Natural killer cell (primary cell): ENCODE results near the gene EEFSEC. TPM values are rescaled to one million over a fixed set of nuclear protein-coding genes. Genes with fewer than 3 reads are reported as not detected.

ENCODE experiments used
- ATAC-seq, 3 donors: fragments of 150-1000 bp in 2 of 3; fragments of 200-7000 bp in 1 of 3; cut with Tn5 transposase; 1 replicate in 1 of 3; 2 replicates in 2 of 3; pipeline ENCODE4 v1.10.0; 2021; ENCODE audit warnings: mild to moderate bottlenecking in 2 of 3, moderate library complexity in 2 of 3
- DNase-seq, 2 donors: peaks; one replicate each; pipeline versions ENCODE4 v3.0.0 to v3.0.0-alpha.2; 2013 to 2021; ENCODE audit warnings: mixed read lengths in 1 of 2
- H3K27ac ChIP-seq: one replicate; pipeline ENCODE4 v1.5.1; 2013; ENCODE audit warnings: mild to moderate bottlenecking, low read length
- H3K27me3 ChIP-seq: one replicate; pipeline ENCODE4 v1.6.1; 2013; ENCODE audit warnings: low read length; ENCODE audit not compliant: control insufficient read depth, insufficient read depth
- H3K36me3 ChIP-seq: one replicate; pipeline ENCODE4 v1.6.1; 2013; ENCODE audit warnings: low read length; ENCODE audit not compliant: control insufficient read depth, insufficient read depth
- H3K4me1 ChIP-seq: one replicate; pipeline ENCODE4 v1.6.1; 2013; ENCODE audit warnings: low read length; ENCODE audit not compliant: control insufficient read depth, insufficient read depth
- H3K4me3 ChIP-seq: one replicate; pipeline ENCODE4 v1.5.1; 2013; ENCODE audit warnings: low read length
- H3K9me3 ChIP-seq: one replicate; pipeline ENCODE4 v1.6.1; 2013; ENCODE audit warnings: low read length; ENCODE audit not compliant: control insufficient read depth, insufficient read depth
- H3K27ac Mint-ChIP-seq, 2 donors: one replicate each; pipeline ENCODE4 v1.8.0; 2022; ENCODE audit warnings: mild to moderate bottlenecking in 2 of 2, mixed read lengths in 2 of 2, moderate library complexity in 1 of 2
- H3K27me3 Mint-ChIP-seq, 2 donors: one replicate each; pipeline ENCODE4 v1.8.0; 2022; ENCODE audit warnings: low read depth in 2 of 2, mixed read lengths in 2 of 2
- H3K36me3 Mint-ChIP-seq: one replicate; pipeline ENCODE4 v1.8.0; 2022; ENCODE audit warnings: mixed read lengths
- H3K4me1 Mint-ChIP-seq, 2 donors: one replicate each; pipeline ENCODE4 v1.8.0; 2022; ENCODE audit warnings: mixed read lengths in 2 of 2
- H3K4me3 Mint-ChIP-seq: one replicate; pipeline ENCODE4 v1.8.0; 2022; ENCODE audit warnings: mild to moderate bottlenecking, moderate library complexity, mixed read lengths
- H3K9me3 Mint-ChIP-seq, 2 donors: one replicate each; pipeline ENCODE4 v1.8.0; 2022; ENCODE audit warnings: mixed read lengths in 2 of 2
- WGBS: methylation state at CpG from one replicate; pipeline ENCODE4 v1.1.7; 2013; ENCODE audit warnings: missing lambda C conversion rate; ENCODE audit not compliant: insufficient coverage; 5-methylcytosine and 5-hydroxymethylcytosine counted together
- intact Hi-C: fragments of 100-400 bp; cut with micrococcal nuclease; formaldehyde crosslinking; loops from one replicate; pipeline ENCODE4 v1.14.2; 2022
- total RNA-seq, 4 donors: library from RNA; stranded (reverse); fragments of 120-200 nt in 1 of 4; gene quantifications; one replicate each; pipeline versions ENCODE4 v1.2.3 to v1.2.4, GENCODE V29; 2013 to 2022
- TF ChIP-seq, protein P1 (sequence below): fragments of 200-600 bp; IDR thresholded peaks from one replicate; pipeline ENCODE4 v1.8.0; 2022; ENCODE audit warnings: antibody characterized with exemption

The EEFSEC gene
- total RNA-seq, 3 donors from 2014 or later (not counting 1 experiment from before 2014, with no cell fraction given) = 16.7 to 18.9 (median 17.6) TPM

DNA sequence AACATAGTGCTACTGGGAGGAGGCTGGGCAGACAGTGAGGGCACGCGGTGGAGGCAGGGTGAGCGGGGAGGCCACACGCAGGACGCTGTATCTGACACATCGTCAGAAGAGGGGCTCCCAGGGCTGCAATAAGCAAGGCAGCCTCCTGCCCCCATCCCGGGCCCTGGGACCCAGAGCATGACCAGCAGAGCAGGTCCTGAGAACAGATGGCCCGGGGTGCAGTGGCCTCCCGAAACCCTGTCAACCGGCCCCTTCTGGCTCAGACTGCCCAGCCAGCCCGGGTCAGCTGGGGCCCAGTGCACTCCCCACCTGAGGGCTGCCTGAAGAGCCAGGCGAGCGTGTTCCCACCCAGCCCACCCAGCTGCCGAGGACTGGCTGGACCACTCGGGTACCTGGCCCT lies 276.0 kb downstream of the EEFSEC start:
- Histone ChIP-seq H3K4me1 (peaks cover 9% of the 10 kb centered on the region), H3K36me3 (no peaks in the 10 kb centered on the region), H3K27ac (no peak overlapping the region), H3K9me3 (no peaks in the 10 kb centered on the region), H3K27me3 (peaks cover 3% of the 10 kb centered on the region), H3K4me3 (no peak overlapping the region)
- H3K4me3 Mint-ChIP-seq = no peak overlapping the region
- peaks cover 0 to 9% of the 10 kb centered on the region in 2 donors for H3K4me1 Mint-ChIP-seq
- TF ChIP-seq, protein P1, sequence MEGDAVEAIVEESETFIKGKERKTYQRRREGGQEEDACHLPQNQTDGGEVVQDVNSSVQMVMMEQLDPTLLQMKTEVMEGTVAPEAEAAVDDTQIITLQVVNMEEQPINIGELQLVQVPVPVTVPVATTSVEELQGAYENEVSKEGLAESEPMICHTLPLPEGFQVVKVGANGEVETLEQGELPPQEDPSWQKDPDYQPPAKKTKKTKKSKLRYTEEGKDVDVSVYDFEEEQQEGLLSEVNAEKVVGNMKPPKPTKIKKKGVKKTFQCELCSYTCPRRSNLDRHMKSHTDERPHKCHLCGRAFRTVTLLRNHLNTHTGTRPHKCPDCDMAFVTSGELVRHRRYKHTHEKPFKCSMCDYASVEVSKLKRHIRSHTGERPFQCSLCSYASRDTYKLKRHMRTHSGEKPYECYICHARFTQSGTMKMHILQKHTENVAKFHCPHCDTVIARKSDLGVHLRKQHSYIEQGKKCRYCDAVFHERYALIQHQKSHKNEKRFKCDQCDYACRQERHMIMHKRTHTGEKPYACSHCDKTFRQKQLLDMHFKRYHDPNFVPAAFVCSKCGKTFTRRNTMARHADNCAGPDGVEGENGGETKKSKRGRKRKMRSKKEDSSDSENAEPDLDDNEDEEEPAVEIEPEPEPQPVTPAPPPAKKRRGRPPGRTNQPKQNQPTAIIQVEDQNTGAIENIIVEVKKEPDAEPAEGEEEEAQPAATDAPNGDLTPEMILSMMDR = no peak
- peaks cover 28 to 35% of the 10 kb centered on the region in 2 donors for H3K27me3 Mint-ChIP-seq
- ATAC-seq = no peak
- no peak for DNase-seq
- intact Hi-C loops = no loop called here
- H3K27ac Mint-ChIP-seq = no peak overlapping the region
- no peaks in the 10 kb centered on the region for H3K9me3 Mint-ChIP-seq
- no peaks in the 10 kb centered on the region for H3K36me3 Mint-ChIP-seq
- WGBS = 90% methylated on average over 15 of the region's 15 CpGs

DNA sequence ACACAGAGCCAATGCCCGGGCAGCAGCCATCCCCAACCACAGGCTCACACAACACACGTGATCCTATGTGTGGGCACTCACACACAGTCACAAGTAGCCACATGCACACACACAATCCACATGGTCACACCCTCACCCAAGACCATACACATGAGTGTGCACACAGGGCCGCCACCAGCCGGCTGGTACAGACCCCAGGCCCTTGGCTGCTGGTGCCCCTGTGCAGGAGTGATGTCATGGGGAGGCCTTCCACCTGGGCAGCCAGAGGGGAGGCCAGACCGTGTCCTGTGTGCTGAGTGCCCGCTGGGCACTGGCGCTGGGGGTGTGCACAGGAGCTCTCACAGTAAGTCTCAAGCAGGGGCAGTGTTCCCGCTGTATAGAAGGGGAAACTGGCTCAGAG lies 276.5 kb downstream of the EEFSEC start:
- H3K4me3 Mint-ChIP-seq = no peak overlapping the region
- peaks cover 28 to 35% of the 10 kb centered on the region in 2 donors for H3K27me3 Mint-ChIP-seq

DNA sequence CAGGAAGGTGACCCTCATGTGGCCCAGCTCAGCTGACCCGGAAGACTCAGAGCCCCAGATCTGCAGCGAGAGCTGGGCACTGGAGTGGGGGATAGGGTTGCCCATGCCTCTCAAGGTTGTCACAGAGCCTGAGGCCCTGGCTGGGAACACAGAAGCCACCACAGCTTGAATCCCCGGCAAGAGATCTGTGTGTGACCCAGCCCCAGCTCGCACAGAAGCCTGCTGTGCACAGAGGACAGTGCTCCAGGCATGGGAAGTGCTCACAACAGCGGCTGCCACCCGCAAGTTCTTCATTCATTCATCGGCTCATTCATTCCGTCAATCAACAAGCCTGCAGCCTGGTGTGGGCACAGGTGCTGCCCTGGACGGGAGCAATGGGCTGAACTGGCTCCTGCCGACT lies 277.0 kb downstream of the EEFSEC start:
- H3K4me3 Mint-ChIP-seq = no peak overlapping the region
- no peak overlapping the region for H3K27ac Mint-ChIP-seq
- H3K4me3 ChIP-seq = no peak overlapping the region
- H3K4me1 Mint-ChIP-seq = peaks cover 0 to 9% of the 10 kb centered on the region in 2 donors
- TF ChIP-seq, protein P1 = no peak
- peaks cover 9% of the 10 kb centered on the region for H3K4me1 ChIP-seq
- H3K27me3 Mint-ChIP-seq = peaks cover 28 to 35% of the 10 kb centered on the region in 2 donors
- peaks cover 3% of the 10 kb centered on the region for H3K27me3 ChIP-seq
- no peak for ATAC-seq
- 88% methylated on average over 10 of the region's 10 CpGs for WGBS
- no peaks in the 10 kb centered on the region for H3K36me3 ChIP-seq
- no peak for DNase-seq
- no peaks in the 10 kb centered on the region for H3K9me3 Mint-ChIP-seq
- H3K27ac ChIP-seq = no peak overlapping the region
- no peaks in the 10 kb centered on the region for H3K36me3 Mint-ChIP-seq
- no peaks in the 10 kb centered on the region for H3K9me3 ChIP-seq
- intact Hi-C loops = no loop called here

More for the DNA sequence above, 276.5 kb downstream of the EEFSEC start:
- WGBS = 87% methylated on average over 8 of the region's 8 CpGs
- H3K9me3 ChIP-seq = no peaks in the 10 kb centered on the region
- peaks cover 3% of the 10 kb centered on the region for H3K27me3 ChIP-seq
- H3K4me1 ChIP-seq = peaks cover 9% of the 10 kb centered on the region
- Mint-ChIP-seq H3K27ac (no peak overlapping the region), H3K9me3 (no peaks in the 10 kb centered on the region), H3K36me3 (no peaks in the 10 kb centered on the region), H3K4me1 (peaks cover 0 to 9% of the 10 kb centered on the region in 2 donors)
- H3K4me3 ChIP-seq = no peak overlapping the region
- intact Hi-C loops = no loop called here
- DNase-seq = no peak
- no peaks in the 10 kb centered on the region for H3K36me3 ChIP-seq
- TF ChIP-seq, protein P1 = no peak
- no peak overlapping the region for H3K27ac ChIP-seq
- peak in 1 of 3 donors; percentile 2 for ATAC-seq

DNA sequence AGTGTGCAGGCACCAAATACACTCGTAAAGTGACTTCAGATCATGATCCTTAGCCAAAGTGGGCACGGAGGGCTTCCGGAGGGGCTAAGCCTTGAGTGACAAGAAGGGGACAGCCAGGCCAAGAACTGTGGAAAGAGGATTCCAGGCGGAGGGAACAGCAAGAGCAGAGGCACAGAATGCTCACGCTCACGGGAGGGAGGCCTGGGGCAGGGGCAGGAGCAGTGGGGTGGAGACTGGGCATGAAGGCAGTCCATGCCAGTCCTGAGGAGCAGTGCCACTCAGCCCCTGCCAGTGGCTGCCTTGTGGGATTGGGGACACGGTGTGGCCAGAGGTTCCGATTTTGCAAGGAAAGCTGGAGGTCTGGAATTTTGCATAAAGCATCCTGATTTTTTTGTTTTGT lies 277.4 kb downstream of the EEFSEC start:
- ATAC-seq (no peak), DNase-seq (no peak)
- Histone ChIP-seq H3K27me3 (peaks cover 3% of the 10 kb centered on the region), H3K9me3 (no peaks in the 10 kb centered on the region), H3K27ac (no peak overlapping the region), H3K36me3 (no peaks in the 10 kb centered on the region), H3K4me1 (peaks cover 9% of the 10 kb centered on the region), H3K4me3 (no peak overlapping the region)
- Mint-ChIP-seq H3K4me1 (peaks cover 0 to 9% of the 10 kb centered on the region in 2 donors), H3K36me3 (no peaks in the 10 kb centered on the region), H3K27me3 (peaks cover 30 to 35% of the 10 kb centered on the region in 2 donors), H3K9me3 (no peaks in the 10 kb centered on the region), H3K27ac (no peak overlapping the region), H3K4me3 (no peak overlapping the region)
- WGBS = 92% methylated on average over 8 of the region's 8 CpGs
- TF ChIP-seq, protein P1 = no peak
- intact Hi-C loops = no loop called here
